ENCODE data around the gene GAD1.

The GAD1 gene

DNA sequence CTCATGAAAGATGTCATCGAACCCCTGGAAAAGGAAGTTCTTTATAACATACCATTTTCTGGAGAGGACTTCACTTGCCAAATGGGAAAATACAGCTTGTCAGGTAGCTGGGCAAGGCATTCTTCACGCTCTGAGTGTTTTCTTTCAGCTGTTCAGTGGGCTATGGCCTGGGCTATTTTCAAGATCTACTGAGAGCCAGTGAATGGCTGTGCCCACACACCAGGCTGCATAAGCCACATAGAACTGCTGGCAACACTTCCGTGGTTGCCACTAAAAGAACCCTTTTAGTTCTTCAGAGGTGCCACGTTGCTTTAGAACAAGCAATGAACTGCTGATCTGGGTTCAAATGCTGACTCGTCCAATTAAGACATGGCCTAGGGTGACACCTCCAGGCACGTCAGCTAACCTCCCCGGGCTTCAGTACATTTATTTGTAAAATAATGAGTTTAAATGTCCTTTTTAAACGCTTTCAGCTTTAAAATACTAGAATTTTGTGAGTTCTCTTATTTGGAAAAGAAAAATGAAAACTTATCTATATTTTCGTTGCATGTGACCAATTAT, 75.8 kb downstream of the GAD1 start:
- DNase-seq (ENCODE audit: low read depth in 1 of 2, low spot score in 1 of 2) = no peak

DNA sequence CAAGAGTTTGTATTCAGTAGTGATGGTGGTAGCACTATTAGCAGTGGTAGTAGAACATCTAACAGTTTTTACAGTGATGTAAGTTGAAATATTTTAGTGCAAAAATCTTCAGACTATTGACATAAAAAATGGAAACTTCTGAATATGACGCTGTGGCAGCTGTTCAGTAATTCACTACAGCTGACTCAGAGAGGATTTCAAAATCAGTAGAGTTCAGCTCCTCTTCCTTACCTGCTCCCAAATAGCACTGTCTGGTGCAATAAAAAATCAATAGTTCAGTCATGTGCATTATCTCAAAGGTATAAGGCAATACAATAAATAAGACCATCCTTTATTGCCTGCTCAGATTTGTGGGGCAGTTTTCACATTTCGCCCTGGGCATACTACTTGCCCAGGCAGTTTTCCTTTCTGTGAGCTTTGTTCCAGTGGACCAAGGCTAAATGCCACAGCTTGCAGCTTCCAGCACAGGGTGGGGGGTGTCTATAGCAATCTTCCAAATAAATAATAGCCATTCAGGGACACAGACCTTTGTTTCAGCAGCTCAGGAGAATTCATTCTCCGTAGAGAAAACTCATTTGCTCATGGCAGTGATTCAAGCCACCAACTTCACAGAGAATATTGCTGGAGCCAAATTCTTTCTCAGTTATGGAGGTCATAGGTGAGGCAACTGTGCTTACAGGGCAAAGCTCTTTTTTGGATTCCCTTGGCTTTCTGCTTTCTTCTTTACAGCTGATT, 78.5 kb downstream of the GAD1 start:
- no peak for DNase-seq (ENCODE audit: low read depth in 1 of 2, low spot score in 1 of 2)

DNA sequence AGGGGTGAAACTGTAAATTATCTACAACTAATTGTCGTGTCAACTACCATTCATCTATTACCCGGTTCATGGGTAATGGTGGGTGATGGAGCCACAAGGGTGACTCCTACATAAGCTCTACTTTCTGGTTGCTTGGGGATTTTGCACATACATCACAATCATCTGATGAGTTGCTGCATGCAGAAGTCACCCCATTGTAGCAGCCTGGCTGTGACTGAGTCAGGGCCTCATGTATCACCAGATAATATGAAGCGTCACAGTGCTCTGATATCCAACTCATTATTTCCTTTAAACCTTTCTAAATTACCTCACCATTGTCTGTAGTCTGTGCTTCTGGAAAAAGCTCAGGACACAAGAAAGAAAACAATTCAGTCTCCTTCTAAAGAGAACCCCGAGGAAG, 79.9 kb downstream of the GAD1 start:
- no peak for DNase-seq (ENCODE audit: low read depth in 1 of 2, low spot score in 1 of 2)

- no peak for DNase-seq (ENCODE audit: low read depth in 1 of 2, low spot score in 1 of 2)
These were observed 80.4 kb downstream of the GAD1 start for GRCh38 chr2:170897108-170897507.

DNA sequence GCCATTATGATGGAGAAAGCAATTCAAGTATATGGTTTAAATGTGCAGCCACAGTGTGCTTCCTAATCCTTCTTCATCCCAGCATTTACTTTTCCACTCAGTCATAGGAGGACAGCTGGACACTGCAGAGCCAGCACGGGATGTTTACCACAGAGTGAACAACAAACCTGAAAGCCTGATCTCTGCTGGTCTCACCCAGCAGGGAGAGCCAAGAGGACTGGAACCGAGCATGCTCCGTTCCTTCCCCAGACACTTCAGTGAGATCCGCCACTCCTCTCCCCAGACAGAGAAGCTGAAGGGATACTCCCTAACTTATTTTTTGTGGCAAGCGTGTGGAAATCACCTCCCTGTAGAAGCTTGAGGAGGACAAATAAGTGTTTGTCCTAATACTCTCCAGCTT, 89.2 kb downstream of the GAD1 start:
- no peak for DNase-seq (ENCODE audit: low read depth in 1 of 2, low spot score in 1 of 2)
